A549 (cell line): Measurements from ENCODE around the gene PLCH1.

Source experiments
- BHLHE40 ChIP-seq: IDR thresholded peaks from 2 replicates; pipeline ENCODE4 v1.6.1; 2012; ENCODE audit warnings: low read depth, low read length, inconsistent platforms
- CEBPB ChIP-seq, 2 experiments: fragments of >200 bp in 1 of 2; sonication (Bioruptor Twin) in 1 of 2; formaldehyde crosslinking in 1 of 2; IDR thresholded peaks; 2 replicates each; pipeline ENCODE4 v1.6.1; 2012 to 2016
- GATA3 ChIP-seq: IDR thresholded peaks from 2 replicates; pipeline ENCODE4 v1.6.1; 2012; ENCODE audit warnings: borderline replicate concordance
- REST ChIP-seq: fragments of 200-600 bp; sonication (generic); IDR thresholded peaks from 2 replicates; pipeline ENCODE4 v1.6.1; 2016; ENCODE audit warnings: antibody characterized with exemption, mild to moderate bottlenecking, moderate library complexity
- RFX5 ChIP-seq: fragments of 450-650 bp; IDR thresholded peaks from 2 replicates; pipeline ENCODE4 v1.7.1; 2014; ENCODE audit warnings: antibody characterized with exemption, mild to moderate bottlenecking, moderate library complexity
- TF ChIP-seq, protein P1 (sequence below): fragments of >200 bp; sonication (Bioruptor Twin); formaldehyde crosslinking; IDR thresholded peaks from 3 replicates; pipeline ENCODE4 v1.5.1; 2016

GRCh38 chr3:155664925-155665695, 79.8 kb downstream of the PLCH1 start:
- TF ChIP-seq, protein P1, sequence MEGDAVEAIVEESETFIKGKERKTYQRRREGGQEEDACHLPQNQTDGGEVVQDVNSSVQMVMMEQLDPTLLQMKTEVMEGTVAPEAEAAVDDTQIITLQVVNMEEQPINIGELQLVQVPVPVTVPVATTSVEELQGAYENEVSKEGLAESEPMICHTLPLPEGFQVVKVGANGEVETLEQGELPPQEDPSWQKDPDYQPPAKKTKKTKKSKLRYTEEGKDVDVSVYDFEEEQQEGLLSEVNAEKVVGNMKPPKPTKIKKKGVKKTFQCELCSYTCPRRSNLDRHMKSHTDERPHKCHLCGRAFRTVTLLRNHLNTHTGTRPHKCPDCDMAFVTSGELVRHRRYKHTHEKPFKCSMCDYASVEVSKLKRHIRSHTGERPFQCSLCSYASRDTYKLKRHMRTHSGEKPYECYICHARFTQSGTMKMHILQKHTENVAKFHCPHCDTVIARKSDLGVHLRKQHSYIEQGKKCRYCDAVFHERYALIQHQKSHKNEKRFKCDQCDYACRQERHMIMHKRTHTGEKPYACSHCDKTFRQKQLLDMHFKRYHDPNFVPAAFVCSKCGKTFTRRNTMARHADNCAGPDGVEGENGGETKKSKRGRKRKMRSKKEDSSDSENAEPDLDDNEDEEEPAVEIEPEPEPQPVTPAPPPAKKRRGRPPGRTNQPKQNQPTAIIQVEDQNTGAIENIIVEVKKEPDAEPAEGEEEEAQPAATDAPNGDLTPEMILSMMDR: no peak
- TF ChIP-seq REST: no peak
- no peak for TF ChIP-seq BHLHE40
- TF ChIP-seq CEBPB (IDR thresholded peaks at IDR 0.05): no peak
- no peak for TF ChIP-seq RFX5
- 0 out of 2 replicates have a peak, but pooled peaks have one; percentile 37 for TF ChIP-seq GATA3
